Measurements from ENCODE around the gene AUP1.

GRCh38 chr2:74510272-74510671 lies 19.2 kb downstream of the AUP1 start:
- TF ChIP-seq POLR2A (IDR thresholded peaks at IDR 0.05; ENCODE audit: low read depth, low read length) (no peak), CTCF (IDR thresholded peaks at IDR 0.05; ENCODE audit: extremely low read depth in 1 of 2, insufficient read depth in 1 of 2, low read depth in 1 of 2, low read length in 2 of 2) (no peak), MYC (IDR thresholded peaks at IDR 0.05; ENCODE audit: low read depth, low read length) (no peak)

Data from endothelial cell of umbilical vein (primary cell).